ENCODE results near the gene OSBPL5.

Gene OSBPL5

DNA sequence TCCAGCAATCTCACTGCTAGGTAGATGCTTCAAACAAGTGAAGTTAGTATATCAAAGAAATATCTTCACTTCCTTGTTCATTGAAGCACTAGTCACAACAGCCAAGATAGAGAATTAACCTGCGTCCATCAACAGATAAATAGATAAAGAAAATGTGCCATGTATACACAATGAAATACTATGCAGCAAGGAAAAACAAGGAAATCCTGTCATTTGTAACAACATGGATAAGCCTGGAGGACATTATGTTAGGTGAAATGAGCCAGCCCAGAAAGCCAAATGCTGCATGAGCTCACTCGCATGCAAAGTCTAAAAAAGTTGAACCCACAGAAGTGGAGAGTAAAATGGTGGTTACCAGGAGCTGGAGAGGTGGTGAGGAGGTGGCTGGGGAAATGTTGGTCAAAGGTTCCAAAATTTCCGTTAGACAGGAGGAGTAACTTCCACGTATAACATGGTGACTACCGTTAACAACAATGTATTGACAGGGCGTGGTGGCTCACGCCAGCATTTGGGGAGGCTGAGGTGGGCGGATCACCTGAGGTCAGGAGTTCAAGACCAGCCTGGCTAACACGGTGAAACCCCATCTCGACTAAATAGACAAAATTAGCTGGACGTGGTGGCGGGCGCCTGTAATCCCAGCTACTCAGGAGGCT lies 84.3 kb downstream of the OSBPL5 start:
- Histone ChIP-seq H3K79me2 (ENCODE audit: control insufficient read depth, low read length) (no peaks in the 10 kb centered on the region), H3K9me2 (replicated peaks; ENCODE audit: control insufficient read depth, low read length) (no peaks in the 10 kb centered on the region), H3K4me1 (ENCODE audit: control insufficient read depth, low read length) (no peaks in the 10 kb centered on the region), H3K27me3 (ENCODE audit: control insufficient read depth, low read length) (no peaks in the 10 kb centered on the region), H3F3A (ENCODE audit: control insufficient read depth, insufficient read depth) (no peaks in the 10 kb centered on the region), H4K20me1 (ENCODE audit: control insufficient read depth, insufficient read depth, low read depth, low read length) (no peaks in the 10 kb centered on the region), H3K27ac (ENCODE audit: low read depth, low read length) (no peak overlapping the region), H3K4me2 (ENCODE audit: low read length) (no peak overlapping the region), H3K4me3 (ENCODE audit: low read length) (no peak overlapping the region), H3K9me3 (ENCODE audit: control insufficient read depth, insufficient read depth, low read length) (no peaks in the 10 kb centered on the region), H3K36me3 (ENCODE audit: control insufficient read depth, low read length) (no peaks in the 10 kb centered on the region)
- TF ChIP-seq EZH2phosphoT487 (IDR thresholded peaks at IDR 0.05; ENCODE audit: borderline replicate concordance, low read length): no peak
- TF ChIP-seq, protein P1, sequence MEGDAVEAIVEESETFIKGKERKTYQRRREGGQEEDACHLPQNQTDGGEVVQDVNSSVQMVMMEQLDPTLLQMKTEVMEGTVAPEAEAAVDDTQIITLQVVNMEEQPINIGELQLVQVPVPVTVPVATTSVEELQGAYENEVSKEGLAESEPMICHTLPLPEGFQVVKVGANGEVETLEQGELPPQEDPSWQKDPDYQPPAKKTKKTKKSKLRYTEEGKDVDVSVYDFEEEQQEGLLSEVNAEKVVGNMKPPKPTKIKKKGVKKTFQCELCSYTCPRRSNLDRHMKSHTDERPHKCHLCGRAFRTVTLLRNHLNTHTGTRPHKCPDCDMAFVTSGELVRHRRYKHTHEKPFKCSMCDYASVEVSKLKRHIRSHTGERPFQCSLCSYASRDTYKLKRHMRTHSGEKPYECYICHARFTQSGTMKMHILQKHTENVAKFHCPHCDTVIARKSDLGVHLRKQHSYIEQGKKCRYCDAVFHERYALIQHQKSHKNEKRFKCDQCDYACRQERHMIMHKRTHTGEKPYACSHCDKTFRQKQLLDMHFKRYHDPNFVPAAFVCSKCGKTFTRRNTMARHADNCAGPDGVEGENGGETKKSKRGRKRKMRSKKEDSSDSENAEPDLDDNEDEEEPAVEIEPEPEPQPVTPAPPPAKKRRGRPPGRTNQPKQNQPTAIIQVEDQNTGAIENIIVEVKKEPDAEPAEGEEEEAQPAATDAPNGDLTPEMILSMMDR (IDR thresholded peaks at IDR 0.05; ENCODE audit: low read depth, low read length, poor library complexity, severe bottlenecking): no peak

DNA sequence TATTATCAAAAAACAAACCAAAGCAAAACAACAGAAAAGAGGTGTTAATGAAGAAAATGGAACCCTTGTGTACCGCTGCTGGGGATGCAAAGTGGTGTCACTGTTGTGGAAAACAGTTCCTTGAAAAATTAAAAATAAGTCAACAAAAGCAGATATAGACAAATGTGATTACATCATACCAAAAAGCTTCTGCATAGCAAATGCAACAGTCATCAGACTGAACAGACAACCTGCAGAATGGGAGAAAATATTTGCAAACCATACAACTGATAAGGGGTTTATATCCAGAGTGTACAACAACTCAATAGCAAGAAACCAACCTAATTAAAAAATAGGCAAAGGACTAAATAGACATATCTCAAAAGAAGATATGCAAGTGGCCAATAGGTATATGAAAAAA lies 85.0 kb downstream of the OSBPL5 start:
- Histone ChIP-seq H3K4me1 (ENCODE audit: control insufficient read depth, low read length) (no peaks in the 10 kb centered on the region), H3K36me3 (ENCODE audit: control insufficient read depth, low read length) (no peaks in the 10 kb centered on the region), H3K9me3 (ENCODE audit: control insufficient read depth, insufficient read depth, low read length) (no peaks in the 10 kb centered on the region), H3F3A (ENCODE audit: control insufficient read depth, insufficient read depth) (no peaks in the 10 kb centered on the region), H3K79me2 (ENCODE audit: control insufficient read depth, low read length) (no peaks in the 10 kb centered on the region), H3K4me3 (ENCODE audit: low read length) (no peak overlapping the region), H3K4me2 (ENCODE audit: low read length) (no peak overlapping the region), H3K9me2 (replicated peaks; ENCODE audit: control insufficient read depth, low read length) (no peaks in the 10 kb centered on the region), H3K27ac (ENCODE audit: low read depth, low read length) (no peak overlapping the region), H3K27me3 (ENCODE audit: control insufficient read depth, low read length) (no peaks in the 10 kb centered on the region), H4K20me1 (ENCODE audit: control insufficient read depth, insufficient read depth, low read depth, low read length) (no peaks in the 10 kb centered on the region)
- TF ChIP-seq EZH2phosphoT487 (IDR thresholded peaks at IDR 0.05; ENCODE audit: borderline replicate concordance, low read length): no peak
- TF ChIP-seq, protein P1 (IDR thresholded peaks at IDR 0.05; ENCODE audit: low read depth, low read length, poor library complexity, severe bottlenecking): no peak

DNA sequence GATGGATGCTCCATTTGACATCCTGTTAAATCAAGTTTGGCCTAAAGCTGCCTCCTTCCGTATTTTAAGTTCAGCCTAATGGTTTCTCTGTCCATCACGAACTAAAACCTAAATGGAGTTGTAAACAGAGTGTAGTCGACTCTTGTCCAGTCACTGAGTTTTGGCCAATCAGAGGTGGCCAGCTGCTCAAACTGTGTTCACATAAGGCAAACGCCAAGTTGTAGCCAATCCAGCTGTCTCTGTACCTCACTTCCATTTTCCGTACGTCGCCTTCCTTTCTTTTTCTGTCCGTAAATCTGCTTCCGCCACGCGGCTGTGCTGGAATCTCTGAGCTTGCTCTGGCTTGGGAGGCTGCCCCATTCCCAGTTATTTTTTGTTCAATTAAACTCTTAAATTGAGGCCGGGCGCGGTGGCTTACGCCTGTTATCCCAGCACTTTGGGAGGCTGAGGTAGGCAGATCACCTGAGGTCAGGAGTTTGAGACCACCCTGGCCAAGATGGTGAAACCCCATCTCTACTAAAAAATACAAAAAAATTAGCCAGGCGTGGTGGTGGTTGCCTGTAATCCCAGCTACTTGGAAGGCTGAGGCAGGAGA lies 87.2 kb downstream of the OSBPL5 start:
- H3K9me2 ChIP-seq (replicated peaks; ENCODE audit: control insufficient read depth, low read length): no peaks in the 10 kb centered on the region
- no peaks in the 10 kb centered on the region for H3F3A ChIP-seq (ENCODE audit: control insufficient read depth, insufficient read depth)

More for the DNA sequence above, 87.2 kb downstream of the OSBPL5 start:
- TF ChIP-seq, protein P1 (IDR thresholded peaks at IDR 0.05; ENCODE audit: low read depth, low read length, poor library complexity, severe bottlenecking): no peak
- TF ChIP-seq EZH2phosphoT487 (IDR thresholded peaks at IDR 0.05; ENCODE audit: borderline replicate concordance, low read length): no peak
- Histone ChIP-seq H3K4me1 (ENCODE audit: control insufficient read depth, low read length) (no peaks in the 10 kb centered on the region), H3K79me2 (ENCODE audit: control insufficient read depth, low read length) (no peaks in the 10 kb centered on the region), H3K4me3 (ENCODE audit: low read length) (no peak overlapping the region), H3K36me3 (ENCODE audit: control insufficient read depth, low read length) (no peaks in the 10 kb centered on the region), H4K20me1 (ENCODE audit: control insufficient read depth, insufficient read depth, low read depth, low read length) (no peaks in the 10 kb centered on the region), H3K4me2 (ENCODE audit: low read length) (no peak overlapping the region), H3K27me3 (ENCODE audit: control insufficient read depth, low read length) (no peaks in the 10 kb centered on the region), H3K9me3 (ENCODE audit: control insufficient read depth, insufficient read depth, low read length) (no peaks in the 10 kb centered on the region), H3K27ac (ENCODE audit: low read depth, low read length) (no peak overlapping the region)
